Lower lobe of right lung (tissue), 2 donors: Measurements from ENCODE around the gene WLS. TPM values are rescaled to one million over a fixed set of nuclear protein-coding genes. Genes with fewer than 3 reads are reported as not detected.

Experiments used
- ATAC-seq, 2 donors: fragments of 200-7000 bp; cut with Tn5 transposase; one replicate each; pipeline ENCODE4 v1.9.1; 2020 to 2022; ENCODE audit warnings: mild to moderate bottlenecking in 2 of 2, moderate library complexity in 2 of 2
- DNase-seq: peaks from one replicate; pipeline ENCODE4 v3.0.0-alpha.2; 2020
- H3K27ac ChIP-seq: fragments of 200-600 bp; one replicate; pipeline ENCODE4 v1.8.0; 2022
- H3K27me3 ChIP-seq: fragments of 200-600 bp; one replicate; pipeline ENCODE4 v1.8.0; 2022; ENCODE audit warnings: low read depth
- H3K36me3 ChIP-seq: fragments of 200-600 bp; one replicate; pipeline ENCODE4 v1.8.0; 2022; ENCODE audit warnings: mild to moderate bottlenecking
- H3K4me1 ChIP-seq: fragments of 200-600 bp; one replicate; pipeline ENCODE4 v1.8.0; 2022
- H3K4me3 ChIP-seq: fragments of 200-600 bp; one replicate; pipeline ENCODE4 v1.8.0; 2022; ENCODE audit warnings: mild to moderate bottlenecking
- H3K9me3 ChIP-seq: fragments of 200-600 bp; one replicate; pipeline ENCODE4 v1.8.0; 2022
- intact Hi-C: fragments of 100-400 bp; cut with DNase I; formaldehyde crosslinking; loops from one replicate; pipeline ENCODE4 v1.11.0; 2022
- total RNA-seq: library from RNA; stranded (reverse); fragmentation: NEBNext Ultra II Directional; extraction: Animal tissue kit (Norgen Biotek cat#: 25700); gene quantifications from one replicate; pipeline ENCODE4 v1.2.1, GENCODE V29; 2021
- TF ChIP-seq, protein P1 (sequence below): fragments of 200-600 bp; IDR thresholded peaks from one replicate; pipeline ENCODE4 v1.8.0; 2022; ENCODE audit warnings: antibody characterized with exemption, mild to moderate bottlenecking
- donor health status: DM: no; HTN: yes; CAD: no; lungs with severe emphysema.

The WLS gene
- total RNA-seq, 1 donor from 2014 or later = 85.2 TPM

DNA sequence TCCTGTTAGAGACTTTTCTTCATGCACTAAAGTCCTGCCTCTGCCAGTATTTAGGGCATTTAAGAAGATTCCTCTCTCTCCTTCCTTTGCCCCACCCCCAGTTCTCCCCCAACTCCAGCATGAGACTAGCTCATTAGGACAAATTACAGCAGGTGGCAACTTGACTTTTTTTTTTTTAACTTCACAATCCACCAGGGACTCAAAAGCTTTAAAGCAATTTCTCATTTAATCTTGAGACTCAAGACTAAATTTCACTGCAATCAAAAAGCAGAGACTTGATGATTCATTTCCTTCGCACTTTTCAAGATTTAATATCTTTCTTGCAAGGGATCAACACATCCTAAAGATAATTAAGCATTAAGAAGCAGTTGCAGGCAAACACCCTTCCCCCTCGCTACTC, 74.9 kb downstream of the WLS start:
- no peak overlapping the region for H3K27ac ChIP-seq
- no peaks in the 10 kb centered on the region for H3K9me3 ChIP-seq
- TF ChIP-seq, protein P1, sequence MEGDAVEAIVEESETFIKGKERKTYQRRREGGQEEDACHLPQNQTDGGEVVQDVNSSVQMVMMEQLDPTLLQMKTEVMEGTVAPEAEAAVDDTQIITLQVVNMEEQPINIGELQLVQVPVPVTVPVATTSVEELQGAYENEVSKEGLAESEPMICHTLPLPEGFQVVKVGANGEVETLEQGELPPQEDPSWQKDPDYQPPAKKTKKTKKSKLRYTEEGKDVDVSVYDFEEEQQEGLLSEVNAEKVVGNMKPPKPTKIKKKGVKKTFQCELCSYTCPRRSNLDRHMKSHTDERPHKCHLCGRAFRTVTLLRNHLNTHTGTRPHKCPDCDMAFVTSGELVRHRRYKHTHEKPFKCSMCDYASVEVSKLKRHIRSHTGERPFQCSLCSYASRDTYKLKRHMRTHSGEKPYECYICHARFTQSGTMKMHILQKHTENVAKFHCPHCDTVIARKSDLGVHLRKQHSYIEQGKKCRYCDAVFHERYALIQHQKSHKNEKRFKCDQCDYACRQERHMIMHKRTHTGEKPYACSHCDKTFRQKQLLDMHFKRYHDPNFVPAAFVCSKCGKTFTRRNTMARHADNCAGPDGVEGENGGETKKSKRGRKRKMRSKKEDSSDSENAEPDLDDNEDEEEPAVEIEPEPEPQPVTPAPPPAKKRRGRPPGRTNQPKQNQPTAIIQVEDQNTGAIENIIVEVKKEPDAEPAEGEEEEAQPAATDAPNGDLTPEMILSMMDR = no peak
- peaks cover 37% of the 10 kb centered on the region for H3K36me3 ChIP-seq
- H3K4me3 ChIP-seq = no peak overlapping the region
- DNase-seq (no peak), ATAC-seq (no peak)
- H3K4me1 ChIP-seq = no peaks in the 10 kb centered on the region
- no peaks in the 10 kb centered on the region for H3K27me3 ChIP-seq
- intact Hi-C loops = no loop called here

DNA sequence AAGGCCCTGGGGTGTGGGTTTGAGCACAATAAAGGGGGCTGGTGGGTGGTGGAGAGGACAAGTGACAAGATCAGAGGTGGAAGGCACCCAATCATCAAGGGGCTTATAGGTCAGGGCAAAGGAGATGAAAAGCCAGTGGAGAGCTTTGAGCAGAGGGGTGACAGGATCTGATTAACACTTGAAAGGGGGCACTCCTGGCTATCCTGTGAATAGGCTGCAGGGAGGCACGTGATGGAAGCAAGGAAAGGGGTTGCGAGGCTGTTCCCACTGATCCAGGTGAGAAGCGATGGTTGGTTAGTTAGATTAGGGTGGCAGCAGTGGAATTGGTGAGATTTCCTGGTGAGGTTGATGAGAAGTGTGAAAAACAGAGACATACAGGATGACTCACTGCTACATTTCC, 80.6 kb downstream of the WLS start:
- Histone ChIP-seq H3K4me3 (no peak overlapping the region), H3K9me3 (no peaks in the 10 kb centered on the region), H3K27ac (no peak overlapping the region), H3K4me1 (no peaks in the 10 kb centered on the region), H3K36me3 (peaks cover 73% of the 10 kb centered on the region), H3K27me3 (no peaks in the 10 kb centered on the region)
- TF ChIP-seq, protein P1 = no peak
- intact Hi-C loops = no loop called here
- no peak for DNase-seq
- no peak for ATAC-seq

GRCh38 chr1:68149907-68150306, 82.4 kb downstream of the WLS start:
- no peak for ATAC-seq
- no peaks in the 10 kb centered on the region for H3K9me3 ChIP-seq
- H3K4me1 ChIP-seq = no peaks in the 10 kb centered on the region
- no peak overlapping the region for H3K4me3 ChIP-seq
- H3K36me3 ChIP-seq = peaks cover 76% of the 10 kb centered on the region
- intact Hi-C loops = no loop called here
- no peaks in the 10 kb centered on the region for H3K27me3 ChIP-seq
- TF ChIP-seq, protein P1 = no peak
- H3K27ac ChIP-seq = no peak overlapping the region
- DNase-seq = no peak

DNA sequence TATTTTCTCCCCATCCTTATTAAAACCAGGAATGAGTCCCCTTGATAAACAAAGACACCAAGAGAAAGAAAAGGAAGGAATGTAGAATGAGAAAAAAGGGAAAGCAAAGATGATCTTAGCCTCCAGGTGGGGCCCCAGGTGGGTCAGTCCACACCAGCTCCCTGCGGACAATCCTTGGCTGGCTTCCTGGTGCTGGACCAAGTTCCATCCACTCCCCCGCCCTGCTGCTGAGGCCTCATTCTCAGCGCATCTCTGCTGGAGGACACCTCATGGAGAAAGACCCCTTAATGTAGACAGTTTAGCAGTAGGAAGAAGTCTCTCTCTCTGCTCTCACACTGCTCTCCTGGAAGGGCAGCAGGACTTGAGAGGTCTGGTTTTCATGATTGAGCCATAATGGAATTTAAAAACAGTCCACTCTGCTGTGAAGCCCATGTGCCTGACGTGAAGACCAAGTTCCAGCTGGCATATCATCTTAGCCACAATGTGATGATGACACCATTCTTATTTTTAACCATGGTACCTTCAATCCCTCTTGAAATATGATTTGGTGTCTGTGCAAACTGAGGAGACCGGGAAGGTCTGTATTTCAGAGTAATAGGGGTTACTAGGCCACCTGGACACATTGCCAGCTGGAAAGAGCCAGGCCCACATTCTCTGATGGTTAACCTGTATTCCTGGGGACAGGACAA, 83.1 kb downstream of the WLS start:
- H3K27ac ChIP-seq = no peak overlapping the region
- no peaks in the 10 kb centered on the region for H3K9me3 ChIP-seq
- no peak overlapping the region for H3K4me3 ChIP-seq
- no peak for DNase-seq
- H3K36me3 ChIP-seq = peaks cover 76% of the 10 kb centered on the region
- intact Hi-C loops = no loop called here
- ATAC-seq = no peak
- no peaks in the 10 kb centered on the region for H3K27me3 ChIP-seq
- H3K4me1 ChIP-seq = no peaks in the 10 kb centered on the region
- TF ChIP-seq, protein P1 = no peak

- TF ChIP-seq, protein P1 = no peak
- intact Hi-C loops = no loop called here
- Histone ChIP-seq H3K4me1 (no peaks in the 10 kb centered on the region), H3K4me3 (no peak overlapping the region), H3K36me3 (peaks cover 81% of the 10 kb centered on the region), H3K27me3 (no peaks in the 10 kb centered on the region), H3K27ac (no peak overlapping the region), H3K9me3 (no peaks in the 10 kb centered on the region)
- DNase-seq (no peak), ATAC-seq (no peak)
These were observed 83.7 kb downstream of the WLS start for GRCh38 chr1:68148631-68149030.
